Breast epithelium (tissue), 4 donors: ENCODE measurements around the gene PPHLN1. TPM values are rescaled to one million over a fixed set of nuclear protein-coding genes. Genes with fewer than 3 reads are reported as not detected.

Source experiments
- DNase-seq, 2 donors: peaks; one replicate each; pipeline ENCODE4 v3.0.0-alpha.2; 2019; ENCODE audit warnings: low spot score in 2 of 2
- H3K27ac ChIP-seq, 2 donors: fragments of 200-600 bp; sonication (generic) in 1 of 2; one replicate each; pipeline ENCODE4 v1.5.1; 2016 to 2019; ENCODE audit warnings: mild to moderate bottlenecking in 1 of 2
- H3K27me3 ChIP-seq, 2 donors: fragments of 200-600 bp; sonication (generic) in 1 of 2; one replicate each; pipeline versions ENCODE4 v1.5.1 to v1.6.0; 2017 to 2019; ENCODE audit warnings: control low read depth in 1 of 2, mild to moderate bottlenecking in 1 of 2
- H3K36me3 ChIP-seq: fragments of 200-600 bp; one replicate; pipeline ENCODE4 v1.5.1; 2019
- H3K4me1 ChIP-seq, 2 donors: fragments of 200-600 bp; sonication (generic); one replicate each; pipeline ENCODE4 v1.5.1; 2016 to 2019; ENCODE audit warnings: control low read depth in 1 of 2
- H3K4me3 ChIP-seq, 3 donors: fragments of 200-600 bp; sonication (generic); 1 replicate in 2 of 3; 2 replicates in 1 of 3; pipeline ENCODE4 v1.5.1; 2016 to 2019; ENCODE audit warnings: mild to moderate bottlenecking in 3 of 3, moderate library complexity in 2 of 3
- H3K9me3 ChIP-seq, 2 donors: fragments of 200-600 bp; sonication (generic) in 1 of 2; one replicate each; pipeline ENCODE4 v1.5.1; 2016 to 2019; ENCODE audit warnings: control low read depth in 1 of 2
- POLR2A ChIP-seq: fragments of 450-650 bp; IDR thresholded peaks from one replicate; pipeline ENCODE4 v1.6.1; 2016; ENCODE audit warnings: antibody characterized with exemption, mild to moderate bottlenecking, moderate library complexity
- POLR2AphosphoS5 ChIP-seq, 3 donors: sonication (generic); formaldehyde crosslinking; IDR thresholded peaks; one replicate each; pipeline ENCODE4 v1.6.1; 2017; ENCODE audit warnings: antibody characterized with exemption in 3 of 3
- intact Hi-C: fragments of 100-400 bp; cut with DNase I; formaldehyde crosslinking; loops from one replicate; pipeline ENCODE4 v1.15.1; 2023; ENCODE audit warnings: low total_unique reads
- total RNA-seq, 3 donors: library from RNA; depleted of rRNA; stranded (reverse); fragments of >200 nt; gene quantifications; one replicate each; pipeline ENCODE4 v1.1.0, GENCODE V29; 2016
- TF ChIP-seq, protein P1 (sequence below), 3 donors: fragments of 450-650 bp; IDR thresholded peaks; one replicate each; pipeline ENCODE4 v1.5.1; 2016 to 2017; ENCODE audit warnings: antibody characterized with exemption in 3 of 3, mild to moderate bottlenecking in 3 of 3, moderate library complexity in 3 of 3

The PPHLN1 gene
- total RNA-seq, 3 donors from 2014 or later = 52.0 to 90.6 (median 62.3) TPM

GRCh38 chr12:42447371-42447786 lies 121.4 kb downstream of the PPHLN1 start:
- TF ChIP-seq POLR2A (no peak), POLR2AphosphoS5 (IDR thresholded peaks at IDR 0.05) (no peak)
- TF ChIP-seq, protein P1, sequence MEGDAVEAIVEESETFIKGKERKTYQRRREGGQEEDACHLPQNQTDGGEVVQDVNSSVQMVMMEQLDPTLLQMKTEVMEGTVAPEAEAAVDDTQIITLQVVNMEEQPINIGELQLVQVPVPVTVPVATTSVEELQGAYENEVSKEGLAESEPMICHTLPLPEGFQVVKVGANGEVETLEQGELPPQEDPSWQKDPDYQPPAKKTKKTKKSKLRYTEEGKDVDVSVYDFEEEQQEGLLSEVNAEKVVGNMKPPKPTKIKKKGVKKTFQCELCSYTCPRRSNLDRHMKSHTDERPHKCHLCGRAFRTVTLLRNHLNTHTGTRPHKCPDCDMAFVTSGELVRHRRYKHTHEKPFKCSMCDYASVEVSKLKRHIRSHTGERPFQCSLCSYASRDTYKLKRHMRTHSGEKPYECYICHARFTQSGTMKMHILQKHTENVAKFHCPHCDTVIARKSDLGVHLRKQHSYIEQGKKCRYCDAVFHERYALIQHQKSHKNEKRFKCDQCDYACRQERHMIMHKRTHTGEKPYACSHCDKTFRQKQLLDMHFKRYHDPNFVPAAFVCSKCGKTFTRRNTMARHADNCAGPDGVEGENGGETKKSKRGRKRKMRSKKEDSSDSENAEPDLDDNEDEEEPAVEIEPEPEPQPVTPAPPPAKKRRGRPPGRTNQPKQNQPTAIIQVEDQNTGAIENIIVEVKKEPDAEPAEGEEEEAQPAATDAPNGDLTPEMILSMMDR (IDR thresholded peaks at IDR 0.05) = no peak
- H3K4me3 ChIP-seq = no peak overlapping the region
- no peak overlapping the region for H3K27ac ChIP-seq
- no peak for DNase-seq
- no peaks in the 10 kb centered on the region for H3K27me3 ChIP-seq
- no peaks in the 10 kb centered on the region for H3K36me3 ChIP-seq
- intact Hi-C loops = no loop called here
- peaks cover 0 to 9% of the 10 kb centered on the region in 2 donors for H3K9me3 ChIP-seq
- no peaks in the 10 kb centered on the region for H3K4me1 ChIP-seq

GRCh38 chr12:42448841-42449240 lies 122.9 kb downstream of the PPHLN1 start:
- TF ChIP-seq POLR2AphosphoS5 (IDR thresholded peaks at IDR 0.05) (no peak), POLR2A (no peak)
- TF ChIP-seq, protein P1 (IDR thresholded peaks at IDR 0.05) = no peak
- Histone ChIP-seq H3K9me3 (peaks cover 0 to 8% of the 10 kb centered on the region in 2 donors), H3K27ac (no peak overlapping the region), H3K4me3 (no peak overlapping the region), H3K27me3 (no peaks in the 10 kb centered on the region), H3K36me3 (no peaks in the 10 kb centered on the region), H3K4me1 (no peaks in the 10 kb centered on the region)
- intact Hi-C loops = no loop called here
- DNase-seq = no peak

DNA sequence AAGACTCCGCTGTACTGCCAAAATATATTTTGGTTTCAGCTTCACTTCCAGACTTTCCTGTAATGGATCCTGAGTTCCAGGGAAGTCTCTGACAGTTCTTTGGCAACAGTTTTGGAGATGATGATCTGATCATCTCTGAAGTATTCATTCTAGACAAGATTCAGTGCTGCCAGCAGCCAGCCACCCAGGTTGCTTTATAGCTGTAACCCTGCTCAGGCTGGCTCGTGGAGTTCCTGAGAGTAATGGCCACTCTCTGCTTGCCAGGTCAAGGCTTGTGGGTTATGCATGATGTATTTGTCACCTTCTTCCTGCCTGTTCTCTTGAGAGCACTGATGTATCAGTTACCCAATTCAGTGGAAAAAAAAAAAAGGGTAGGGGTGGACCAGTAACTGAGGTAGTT lies 124.3 kb downstream of the PPHLN1 start:
- intact Hi-C loops = loop anchor here (10.0 kb wide), 1 partner anchor 1765 kb away; no protein-coding TSS in a partner anchor
- H3K4me3 ChIP-seq = no peak overlapping the region
- no peaks in the 10 kb centered on the region for H3K27me3 ChIP-seq
- TF ChIP-seq POLR2A = no peak
- TF ChIP-seq POLR2AphosphoS5 (IDR thresholded peaks at IDR 0.05) = no peak
- TF ChIP-seq, protein P1 (IDR thresholded peaks at IDR 0.05) = no peak
- H3K36me3 ChIP-seq = no peaks in the 10 kb centered on the region
- DNase-seq = no peak
- H3K4me1 ChIP-seq = no peaks in the 10 kb centered on the region
- no peaks in the 10 kb centered on the region for H3K9me3 ChIP-seq
- H3K27ac ChIP-seq = no peak overlapping the region

- Histone ChIP-seq H3K36me3 (no peaks in the 10 kb centered on the region), H3K4me3 (no peak overlapping the region), H3K9me3 (no peaks in the 10 kb centered on the region), H3K27me3 (no peaks in the 10 kb centered on the region), H3K27ac (no peak overlapping the region), H3K4me1 (no peaks in the 10 kb centered on the region)
- TF ChIP-seq, protein P1 (IDR thresholded peaks at IDR 0.05) = no peak
- TF ChIP-seq POLR2A (no peak), POLR2AphosphoS5 (IDR thresholded peaks at IDR 0.05) (no peak)
- no peak for DNase-seq
- intact Hi-C loops = loop anchor here (10.0 kb wide), 1 partner anchor 1774 kb away; no protein-coding TSS in a partner anchor
Observed at GRCh38 chr12:42458575-42458974, 132.6 kb downstream of the PPHLN1 start.

DNA sequence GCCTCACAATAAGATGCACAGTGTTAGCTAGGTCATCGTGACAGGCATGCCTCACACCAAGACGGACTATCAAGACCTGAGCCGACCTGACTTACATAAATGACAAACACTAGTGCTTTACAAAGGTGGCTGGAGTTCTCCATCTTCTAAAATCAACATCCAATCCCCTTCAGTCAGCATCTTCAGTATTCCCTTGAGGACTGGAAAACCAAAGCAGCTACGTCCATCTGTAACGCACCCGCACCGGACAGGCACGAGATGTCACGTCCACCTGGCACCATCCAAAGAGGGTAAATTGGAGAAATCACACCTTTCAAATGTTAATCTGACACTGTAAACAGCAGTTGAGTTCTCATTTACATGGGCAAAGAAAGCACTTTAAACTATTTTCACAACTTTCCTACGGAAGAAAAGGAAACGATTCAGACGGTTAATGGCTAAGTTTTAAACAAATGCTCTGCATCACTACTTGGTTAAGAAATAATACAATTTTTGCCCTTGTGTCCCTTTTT lies 133.4 kb downstream of the PPHLN1 start:
- no peaks in the 10 kb centered on the region for H3K27me3 ChIP-seq
- H3K9me3 ChIP-seq = no peaks in the 10 kb centered on the region
- H3K36me3 ChIP-seq = no peaks in the 10 kb centered on the region
- DNase-seq = no peak
- no peak overlapping the region for H3K4me3 ChIP-seq
- no peak for TF ChIP-seq POLR2AphosphoS5 (IDR thresholded peaks at IDR 0.05)
- TF ChIP-seq, protein P1 (IDR thresholded peaks at IDR 0.05) = no peak
- TF ChIP-seq POLR2A = no peak
- H3K27ac ChIP-seq = no peak overlapping the region
- H3K4me1 ChIP-seq = no peaks in the 10 kb centered on the region
- intact Hi-C loops = loop anchor here (10.0 kb wide), 1 partner anchor 1775 kb away; no protein-coding TSS in a partner anchor
